ENCODE data around the gene ZNF638. TPM values are rescaled to one million over a fixed set of nuclear protein-coding genes. Genes with fewer than 3 reads are reported as not detected.

ZNF638 gene
- total RNA-seq, 1 donor from 2014 or later = 211 TPM

- no peak overlapping the region for H3K27ac Mint-ChIP-seq (ENCODE audit: unreplicated experiment)
- no peak for TF ChIP-seq CTCF (IDR thresholded peaks at IDR 0.05; ENCODE audit: partially characterized antibody, unreplicated experiment)
- no peak for DNase-seq
- peaks cover 5% of the 10 kb centered on the region for H3K36me3 Mint-ChIP-seq (ENCODE audit: unreplicated experiment)
- H3K27me3 Mint-ChIP-seq (ENCODE audit: unreplicated experiment) = peaks cover 2% of the 10 kb centered on the region
- no peak overlapping the region for H3K4me3 Mint-ChIP-seq (ENCODE audit: unreplicated experiment)
- H3K9me3 Mint-ChIP-seq (ENCODE audit: unreplicated experiment) = no peaks in the 10 kb centered on the region
- H3K4me1 Mint-ChIP-seq (ENCODE audit: low read depth, unreplicated experiment) = peaks cover 20% of the 10 kb centered on the region
Observed at GRCh38 chr2:71462056-71462605, 130.5 kb downstream of the ZNF638 start.

- Mint-ChIP-seq H3K27me3 (ENCODE audit: unreplicated experiment) (no peaks in the 10 kb centered on the region), H3K4me3 (ENCODE audit: unreplicated experiment) (no peak overlapping the region), H3K36me3 (ENCODE audit: unreplicated experiment) (peaks cover 5% of the 10 kb centered on the region), H3K4me1 (ENCODE audit: low read depth, unreplicated experiment) (peaks cover 20% of the 10 kb centered on the region), H3K27ac (ENCODE audit: unreplicated experiment) (no peak overlapping the region), H3K9me3 (ENCODE audit: unreplicated experiment) (no peaks in the 10 kb centered on the region)
- no peak for DNase-seq
- TF ChIP-seq CTCF (IDR thresholded peaks at IDR 0.05; ENCODE audit: partially characterized antibody, unreplicated experiment) = no peak
Observed at GRCh38 chr2:71462641-71463341, 131.2 kb downstream of the ZNF638 start.

GRCh38 chr2:71463342-71463654, 131.7 kb downstream of the ZNF638 start:
- peaks cover 5% of the 10 kb centered on the region for H3K36me3 Mint-ChIP-seq (ENCODE audit: unreplicated experiment)
- H3K4me3 Mint-ChIP-seq (ENCODE audit: unreplicated experiment) = no peak overlapping the region
- H3K4me1 Mint-ChIP-seq (ENCODE audit: low read depth, unreplicated experiment) = peaks cover 23% of the 10 kb centered on the region
- H3K9me3 Mint-ChIP-seq (ENCODE audit: unreplicated experiment) = no peaks in the 10 kb centered on the region
- no peaks in the 10 kb centered on the region for H3K27me3 Mint-ChIP-seq (ENCODE audit: unreplicated experiment)
- DNase-seq = no peak
- TF ChIP-seq CTCF (IDR thresholded peaks at IDR 0.05; ENCODE audit: partially characterized antibody, unreplicated experiment) = no peak
- H3K27ac Mint-ChIP-seq (ENCODE audit: unreplicated experiment) = no peak overlapping the region

- Mint-ChIP-seq H3K4me1 (ENCODE audit: low read depth, unreplicated experiment) (peaks cover 24% of the 10 kb centered on the region), H3K4me3 (ENCODE audit: unreplicated experiment) (no peak overlapping the region), H3K36me3 (ENCODE audit: unreplicated experiment) (peaks cover 5% of the 10 kb centered on the region), H3K9me3 (ENCODE audit: unreplicated experiment) (no peaks in the 10 kb centered on the region), H3K27ac (ENCODE audit: unreplicated experiment) (no peak overlapping the region), H3K27me3 (ENCODE audit: unreplicated experiment) (peaks cover 3% of the 10 kb centered on the region)
- no peak for TF ChIP-seq CTCF (IDR thresholded peaks at IDR 0.05; ENCODE audit: partially characterized antibody, unreplicated experiment)
- no peak for DNase-seq
Observed at GRCh38 chr2:71464389-71464788, 132.8 kb downstream of the ZNF638 start.

- H3K4me1 Mint-ChIP-seq (ENCODE audit: low read depth, unreplicated experiment) = peaks cover 18% of the 10 kb centered on the region
- DNase-seq = no peak
- H3K36me3 Mint-ChIP-seq (ENCODE audit: unreplicated experiment) = peaks cover 5% of the 10 kb centered on the region
- no peak overlapping the region for H3K27ac Mint-ChIP-seq (ENCODE audit: unreplicated experiment)
- no peak for TF ChIP-seq CTCF (IDR thresholded peaks at IDR 0.05; ENCODE audit: partially characterized antibody, unreplicated experiment)
- no peaks in the 10 kb centered on the region for H3K9me3 Mint-ChIP-seq (ENCODE audit: unreplicated experiment)
- no peak overlapping the region for H3K4me3 Mint-ChIP-seq (ENCODE audit: unreplicated experiment)
- peaks cover 5% of the 10 kb centered on the region for H3K27me3 Mint-ChIP-seq (ENCODE audit: unreplicated experiment)
Observed at GRCh38 chr2:71465356-71465755, 133.8 kb downstream of the ZNF638 start.

All from glutamatergic neuron (in vitro differentiated cells).